Measurements from ENCODE around the gene PRPF6. TPM values are rescaled to one million over a fixed set of nuclear protein-coding genes. Genes with fewer than 3 reads are reported as not detected.

The PRPF6 gene
- total and polyA plus RNA-seq, 2 of the 13 experiments (the other 11 are each of a cell fraction or from before 2014, with no cell fraction given): 63.7 to 101 TPM

DNA sequence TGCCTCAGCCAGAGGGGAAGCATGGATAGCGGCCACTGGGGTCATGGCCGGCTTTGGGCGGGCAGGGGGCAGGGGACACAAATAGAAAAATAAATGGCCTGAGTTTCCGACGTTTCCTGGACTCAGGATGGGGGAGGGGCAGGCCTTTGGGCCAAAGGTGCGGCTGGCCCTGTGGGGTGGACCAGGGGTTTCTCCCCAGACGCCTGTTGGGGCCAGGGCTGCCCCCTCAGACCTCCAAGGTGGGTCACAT lies 75.6 kb downstream of the PRPF6 start (continued):
- 0 out of 2 replicates have a peak, but pooled peaks have one; percentile 43 for TF ChIP-seq MTA1 (CRISPR knock-in tag; IDR thresholded peaks at IDR 0.05; ENCODE audit: borderline replicate concordance)
- TF ChIP-seq, protein P1, sequence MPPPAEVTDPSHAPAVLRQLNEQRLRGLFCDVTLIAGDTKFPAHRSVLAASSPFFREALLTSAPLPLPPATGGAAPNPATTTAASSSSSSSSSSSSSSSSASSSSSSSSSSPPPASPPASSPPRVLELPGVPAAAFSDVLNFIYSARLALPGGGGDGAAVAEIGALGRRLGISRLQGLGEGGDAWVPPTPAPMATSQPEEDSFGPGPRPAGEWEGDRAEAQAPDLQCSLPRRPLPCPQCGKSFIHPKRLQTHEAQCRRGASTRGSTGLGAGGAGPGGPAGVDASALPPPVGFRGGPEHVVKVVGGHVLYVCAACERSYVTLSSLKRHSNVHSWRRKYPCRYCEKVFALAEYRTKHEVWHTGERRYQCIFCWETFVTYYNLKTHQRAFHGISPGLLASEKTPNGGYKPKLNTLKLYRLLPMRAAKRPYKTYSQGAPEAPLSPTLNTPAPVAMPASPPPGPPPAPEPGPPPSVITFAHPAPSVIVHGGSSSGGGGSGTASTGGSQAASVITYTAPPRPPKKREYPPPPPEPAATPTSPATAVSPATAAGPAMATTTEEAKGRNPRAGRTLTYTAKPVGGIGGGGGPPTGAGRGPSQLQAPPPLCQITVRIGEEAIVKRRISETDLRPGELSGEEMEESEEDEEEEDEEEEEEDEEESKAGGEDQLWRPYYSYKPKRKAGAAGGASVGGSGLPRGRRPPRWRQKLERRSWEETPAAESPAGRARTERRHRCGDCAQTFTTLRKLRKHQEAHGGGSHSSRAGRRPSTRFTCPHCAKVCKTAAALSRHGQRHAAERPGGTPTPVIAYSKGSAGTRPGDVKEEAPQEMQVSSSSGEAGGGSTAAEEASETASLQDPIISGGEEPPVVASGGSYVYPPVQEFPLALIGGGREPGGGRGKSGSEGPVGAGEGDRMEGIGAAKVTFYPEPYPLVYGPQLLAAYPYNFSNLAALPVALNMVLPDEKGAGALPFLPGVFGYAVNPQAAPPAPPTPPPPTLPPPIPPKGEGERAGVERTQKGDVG (CRISPR knock-in tag; IDR thresholded peaks at IDR 0.05; ENCODE audit: borderline replicate concordance): no peak
- no peak for TF ChIP-seq MYNN (CRISPR knock-in tag; IDR thresholded peaks at IDR 0.05; ENCODE audit: low read depth)
- peak; percentile 39; the same call in 1 of the 2 replicates for TF ChIP-seq NCOA2 (CRISPR knock-in tag; IDR thresholded peaks at IDR 0.05)
- TF ChIP-seq REPIN1 (CRISPR knock-in tag; IDR thresholded peaks at IDR 0.05; ENCODE audit: borderline replicate concordance, low read depth): no peak
- TF ChIP-seq ZIK1 (CRISPR knock-in tag; IDR thresholded peaks at IDR 0.05; ENCODE audit: borderline replicate concordance, low read depth): no peak
- no peak for TF ChIP-seq ZFYVE20 (CRISPR knock-in tag; IDR thresholded peaks at IDR 0.05; ENCODE audit: borderline replicate concordance, low read depth)
- 0 out of 2 replicates have a peak, but pooled peaks have one; percentile 18 for TF ChIP-seq ZSCAN12 (CRISPR knock-in tag; IDR thresholded peaks at IDR 0.05)
- no peak; the same call in 1 of the 2 replicates for TF ChIP-seq ZNF749 (CRISPR knock-in tag; IDR thresholded peaks at IDR 0.05; ENCODE audit: borderline replicate concordance)
- TF ChIP-seq KLF15 (CRISPR knock-in tag; IDR thresholded peaks at IDR 0.05; ENCODE audit: borderline replicate concordance): no peak; the same call in 1 of the 2 replicates
- peak; percentile 19 for TF ChIP-seq KDM6A (CRISPR knock-in tag; IDR thresholded peaks at IDR 0.05; ENCODE audit: low read depth)
- no peak for TF ChIP-seq ZBTB25 (CRISPR knock-in tag; IDR thresholded peaks at IDR 0.05)
- TF ChIP-seq, protein P2, sequence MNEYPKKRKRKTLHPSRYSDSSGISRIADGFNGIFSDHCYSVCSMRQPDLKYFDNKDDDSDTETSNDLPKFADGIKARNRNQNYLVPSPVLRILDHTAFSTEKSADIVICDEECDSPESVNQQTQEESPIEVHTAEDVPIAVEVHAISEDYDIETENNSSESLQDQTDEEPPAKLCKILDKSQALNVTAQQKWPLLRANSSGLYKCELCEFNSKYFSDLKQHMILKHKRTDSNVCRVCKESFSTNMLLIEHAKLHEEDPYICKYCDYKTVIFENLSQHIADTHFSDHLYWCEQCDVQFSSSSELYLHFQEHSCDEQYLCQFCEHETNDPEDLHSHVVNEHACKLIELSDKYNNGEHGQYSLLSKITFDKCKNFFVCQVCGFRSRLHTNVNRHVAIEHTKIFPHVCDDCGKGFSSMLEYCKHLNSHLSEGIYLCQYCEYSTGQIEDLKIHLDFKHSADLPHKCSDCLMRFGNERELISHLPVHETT (CRISPR knock-in tag; conservative IDR thresholded peaks at IDR 0.05): no peak
- TF ChIP-seq ZNF280D (CRISPR knock-in tag; IDR thresholded peaks at IDR 0.05): no peak
- TF ChIP-seq TBX2 (CRISPR knock-in tag; IDR thresholded peaks at IDR 0.05; ENCODE audit: borderline replicate concordance): 0 out of 2 replicates have a peak, but pooled peaks have one; percentile 23
- no peak for TF ChIP-seq ZNF207 (IDR thresholded peaks at IDR 0.05; ENCODE audit: borderline replicate concordance)
- TF ChIP-seq ZKSCAN1 (IDR thresholded peaks at IDR 0.05; ENCODE audit: low read length): no peak
- no peak for TF ChIP-seq NR3C1 (CRISPR knock-in tag; IDR thresholded peaks at IDR 0.05)
- no peak for TF ChIP-seq LRRFIP1 (CRISPR knock-in tag; conservative IDR thresholded peaks at IDR 0.05)

Measured in HepG2 (cell line).